DMS153 treated with DMSO at 0.1 percent for 48 hours (cell line): ENCODE data around the gene NELL1.
A peak's percentile ranks its signal among the peaks of the same experiment; 100 is the strongest.

Experiments used
- DNase-seq: peaks from one replicate; lab custom pipeline; 2025; ENCODE audit not compliant: unreplicated experiment; lab: John Stamatoyannopoulos, UW

Gene NELL1

GRCh38 chr11:21405422-21405821, 736.0 kb downstream of the NELL1 start:
- no peak for DNase-seq

DNA sequence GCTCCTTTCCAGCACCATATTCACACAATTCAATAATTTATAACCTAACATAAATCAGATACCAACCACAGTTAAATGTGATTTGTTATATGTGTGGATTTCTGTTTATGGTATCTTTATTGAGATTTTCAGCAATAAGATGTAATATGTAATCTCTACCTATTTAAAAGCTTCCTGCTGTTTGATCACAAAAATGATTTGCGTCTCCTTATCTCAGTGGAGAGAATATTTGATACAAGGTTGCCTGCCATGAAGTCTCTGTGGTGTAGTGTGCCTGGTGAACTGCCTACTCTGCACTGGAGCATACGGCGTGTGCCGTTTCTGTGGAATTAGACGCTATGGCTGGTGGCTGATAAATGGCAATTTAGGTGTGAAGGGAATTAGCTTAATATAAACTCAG, 741.1 kb downstream of the NELL1 start:
- no peak for DNase-seq

GRCh38 chr11:21411104-21411503, 741.7 kb downstream of the NELL1 start:
- peak; percentile 36 for DNase-seq

- DNase-seq = no peak
Observed at GRCh38 chr11:21411597-21411996, 742.2 kb downstream of the NELL1 start.

DNA sequence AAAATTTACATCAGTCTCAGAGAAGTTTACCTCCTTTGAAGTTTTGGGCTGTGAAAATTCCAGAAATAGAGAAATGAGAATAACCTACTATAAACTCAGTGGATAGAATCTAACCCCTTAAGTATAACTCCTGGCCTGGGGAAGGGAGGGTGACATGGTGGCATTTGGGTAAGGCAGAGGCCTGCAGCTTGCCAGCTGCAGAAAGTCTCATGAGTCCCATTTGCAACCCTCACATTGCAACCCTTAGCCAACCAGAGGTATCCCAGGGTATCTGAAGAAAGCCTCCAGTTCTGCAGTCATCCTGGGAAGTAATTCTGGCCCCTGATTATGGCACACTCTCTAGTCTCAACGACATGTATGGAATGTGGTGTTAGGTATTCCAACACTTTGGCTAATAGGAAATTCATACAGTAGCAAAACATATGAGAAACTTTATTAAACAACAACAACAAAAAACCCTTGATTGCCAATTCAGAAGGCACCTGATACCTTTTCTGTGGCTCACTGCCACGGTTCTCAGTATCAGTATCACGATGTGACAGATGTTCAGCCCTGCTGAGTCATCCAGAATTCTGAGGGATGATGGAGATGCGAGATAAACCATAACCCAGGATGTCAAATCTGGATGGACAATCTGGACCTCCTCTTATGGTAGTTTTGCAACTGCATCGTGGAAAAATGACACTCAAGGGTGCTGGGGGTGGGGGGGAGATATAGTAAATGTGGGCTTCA, 743.4 kb downstream of the NELL1 start:
- no peak for DNase-seq

- no peak for DNase-seq
Observed at GRCh38 chr11:21414953-21415352, 745.6 kb downstream of the NELL1 start.

- no peak for DNase-seq
Observed at GRCh38 chr11:21415606-21416005, 746.2 kb downstream of the NELL1 start.

DNA sequence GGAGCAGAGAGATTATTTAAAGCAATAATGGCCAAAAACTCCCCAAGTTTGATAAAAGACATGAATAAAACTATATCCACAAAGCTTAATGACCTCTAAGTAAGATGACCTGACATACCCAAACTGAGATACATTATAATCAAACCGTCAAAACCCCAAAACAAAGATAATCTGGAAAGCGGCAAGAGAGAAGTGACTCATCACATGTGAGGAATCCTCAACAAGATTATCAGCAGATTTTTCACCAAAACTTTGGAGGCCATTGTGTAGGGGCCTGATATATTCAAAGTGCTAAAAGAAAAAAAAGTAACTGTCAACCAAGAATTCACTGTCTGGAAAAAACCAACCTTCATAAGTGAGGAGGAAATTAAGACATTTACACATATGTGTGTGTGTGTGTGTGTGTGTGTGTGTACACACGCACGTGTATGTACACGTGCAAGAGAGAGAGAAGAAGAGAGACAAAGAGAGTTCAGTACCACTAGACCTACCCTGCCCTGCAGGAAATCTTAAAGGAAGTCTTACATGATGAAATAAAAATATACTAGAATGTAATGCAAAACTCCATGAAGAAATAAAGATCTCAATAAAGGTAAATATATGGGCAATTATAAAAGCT, 752.4 kb downstream of the NELL1 start:
- DNase-seq = no peak

- DNase-seq = no peak
Observed at GRCh38 chr11:21426931-21427330, 757.5 kb downstream of the NELL1 start.

- DNase-seq = no peak
Observed at GRCh38 chr11:21427726-21428125, 758.3 kb downstream of the NELL1 start.

DNA sequence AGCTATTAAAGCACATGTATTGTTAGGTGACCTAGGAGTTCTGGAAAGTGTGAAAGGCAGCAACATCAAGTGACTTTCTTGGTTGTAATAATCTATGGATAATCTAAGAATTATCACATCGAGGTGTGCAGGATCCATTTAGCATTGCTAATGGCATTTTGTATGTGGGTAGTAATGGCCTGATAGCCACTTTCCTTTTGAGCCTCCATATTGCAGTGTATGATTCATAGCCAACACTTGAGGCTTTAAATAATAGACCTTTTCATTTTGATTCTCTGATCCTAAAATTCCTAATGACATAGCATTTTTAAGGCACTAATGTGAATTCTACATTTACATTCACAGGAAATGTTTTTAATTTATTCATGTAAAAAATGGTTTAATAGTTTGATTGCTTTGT, 759.4 kb downstream of the NELL1 start:
- DNase-seq = no peak

DNA sequence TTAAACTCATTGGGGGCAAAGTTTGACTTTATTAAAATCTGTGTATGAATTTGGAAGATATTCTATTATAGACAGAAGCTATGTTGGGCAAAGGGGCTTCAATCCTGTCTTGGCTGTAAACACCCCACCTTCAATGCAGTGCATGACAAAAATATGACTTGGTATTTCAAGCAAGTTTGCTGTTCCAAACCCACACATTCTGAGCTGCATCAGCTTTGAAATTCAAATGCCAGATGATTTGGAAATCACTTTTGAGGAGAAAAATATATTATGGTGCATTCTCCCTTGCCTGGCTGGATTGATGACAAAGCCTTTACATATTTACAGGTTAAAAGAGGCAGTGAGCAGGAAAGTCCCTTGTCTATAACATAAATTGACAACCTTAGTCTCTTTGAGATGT, 760.0 kb downstream of the NELL1 start:
- DNase-seq = no peak

GRCh38 chr11:21430537-21430936, 761.2 kb downstream of the NELL1 start:
- DNase-seq = no peak

DNA sequence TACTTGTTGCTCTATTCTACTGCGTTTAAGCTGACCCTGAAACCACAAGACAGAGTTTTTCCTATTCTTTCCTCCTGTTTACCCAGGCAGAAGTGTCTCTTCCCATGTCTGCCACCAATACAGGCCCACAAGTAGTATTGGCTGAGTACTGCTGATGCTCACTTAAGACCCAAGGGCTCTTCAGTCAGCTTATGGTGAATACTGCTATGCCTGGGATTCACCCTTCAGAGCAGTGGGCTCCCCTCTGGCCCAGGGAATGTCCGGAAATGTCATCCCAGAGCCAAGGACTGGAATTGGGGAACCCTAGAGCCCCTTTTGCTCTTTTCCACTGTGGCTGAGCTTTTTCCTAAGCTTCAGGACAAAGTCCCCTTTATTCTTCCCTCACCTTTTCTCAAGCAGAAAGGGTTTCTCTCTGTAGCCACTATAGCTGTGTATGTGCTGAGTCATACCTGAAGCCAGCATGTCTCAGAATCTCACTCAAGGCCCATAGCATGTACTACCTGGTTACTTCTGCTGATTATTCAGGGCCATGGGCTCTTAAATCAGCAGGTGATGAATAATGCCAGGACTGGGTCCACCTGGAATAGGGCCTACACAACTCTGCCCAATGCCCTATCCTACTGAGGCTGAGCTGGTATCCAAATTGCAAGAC, 777.7 kb downstream of the NELL1 start:
- no peak for DNase-seq

- DNase-seq = no peak
Observed at GRCh38 chr11:21447871-21448270, 778.5 kb downstream of the NELL1 start.

DNA sequence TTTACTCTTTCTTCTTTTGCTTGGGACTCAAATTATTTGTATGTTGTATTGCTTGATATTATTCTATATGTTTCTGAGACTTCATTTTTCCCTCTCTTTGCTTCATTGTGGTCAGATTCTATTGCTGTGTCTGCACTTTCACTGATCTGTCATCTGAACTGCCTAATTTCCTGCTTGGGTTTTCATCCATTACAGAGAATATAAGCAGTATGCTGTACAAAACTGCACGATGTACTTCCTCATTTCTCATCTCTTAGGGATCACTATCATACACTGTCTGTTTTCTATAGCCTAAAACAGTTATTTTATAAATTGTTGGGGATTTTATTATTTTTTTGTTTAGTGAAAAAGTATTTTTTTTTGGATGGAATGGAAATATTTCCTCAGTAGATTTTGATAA, 786.8 kb downstream of the NELL1 start:
- DNase-seq = no peak

DNA sequence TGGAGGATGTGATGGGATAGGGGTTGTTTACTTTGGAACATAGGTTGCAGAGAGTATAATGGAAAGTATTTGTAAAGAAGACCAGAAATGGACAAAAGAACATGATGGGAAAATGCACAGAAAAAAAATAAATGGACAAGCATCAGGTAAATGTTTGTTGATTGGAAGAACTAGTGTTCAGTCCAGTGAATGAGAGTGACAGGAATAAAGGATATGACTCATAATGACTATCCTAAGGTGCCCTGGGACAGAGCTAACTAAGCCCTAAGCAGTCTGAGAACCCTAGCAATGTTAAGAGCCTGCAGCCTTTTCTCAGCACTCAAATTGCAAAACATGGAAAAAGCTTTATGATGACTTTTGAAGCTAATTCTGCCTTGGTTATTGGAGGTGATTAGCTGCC, 790.7 kb downstream of the NELL1 start:
- DNase-seq = no peak

- no peak for DNase-seq
Observed at GRCh38 chr11:21461701-21462100, 792.3 kb downstream of the NELL1 start.

GRCh38 chr11:21464601-21465193, 795.3 kb downstream of the NELL1 start:
- DNase-seq = no peak

- DNase-seq = no peak
Observed at GRCh38 chr11:21465203-21465602, 795.8 kb downstream of the NELL1 start.

- DNase-seq = no peak
Observed at GRCh38 chr11:21465920-21466319, 796.5 kb downstream of the NELL1 start.

DNA sequence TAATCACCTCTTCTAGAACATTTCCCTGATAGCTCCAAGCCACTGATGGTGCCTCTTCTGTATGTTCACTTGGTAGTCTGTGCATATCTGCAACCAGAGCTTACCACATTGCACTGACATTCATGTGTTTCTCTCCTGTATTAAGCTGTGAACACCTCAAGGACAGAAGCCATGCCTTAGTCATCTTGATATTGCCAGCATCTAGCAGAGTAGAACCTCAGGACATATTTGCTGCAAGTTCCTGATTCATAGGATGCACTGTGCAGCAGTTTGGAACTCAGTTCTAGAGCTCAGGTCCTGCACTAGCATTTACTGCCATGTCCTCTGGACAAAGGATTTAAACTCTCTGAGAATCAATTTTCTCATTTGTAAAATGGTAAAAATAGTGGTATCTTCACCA, 801.1 kb downstream of the NELL1 start:
- no peak for DNase-seq
